HG03342 (cell line): Measurements from ENCODE around the gene TCEAL8.
"Not testable (repeated sequence)": the region's sequence is repeated elsewhere in the genome, so short reads cannot be mapped to it uniquely, and the experiment has no call there.

Experiments
- ATAC-seq: cut with Tn5 transposase; IDR thresholded peaks from one replicate; pipeline ENCODE4 v1.9.1; 2021; ENCODE audit warnings: mild to moderate bottlenecking, moderate library complexity; ENCODE audit not compliant: unreplicated experiment

Gene TCEAL8

DNA sequence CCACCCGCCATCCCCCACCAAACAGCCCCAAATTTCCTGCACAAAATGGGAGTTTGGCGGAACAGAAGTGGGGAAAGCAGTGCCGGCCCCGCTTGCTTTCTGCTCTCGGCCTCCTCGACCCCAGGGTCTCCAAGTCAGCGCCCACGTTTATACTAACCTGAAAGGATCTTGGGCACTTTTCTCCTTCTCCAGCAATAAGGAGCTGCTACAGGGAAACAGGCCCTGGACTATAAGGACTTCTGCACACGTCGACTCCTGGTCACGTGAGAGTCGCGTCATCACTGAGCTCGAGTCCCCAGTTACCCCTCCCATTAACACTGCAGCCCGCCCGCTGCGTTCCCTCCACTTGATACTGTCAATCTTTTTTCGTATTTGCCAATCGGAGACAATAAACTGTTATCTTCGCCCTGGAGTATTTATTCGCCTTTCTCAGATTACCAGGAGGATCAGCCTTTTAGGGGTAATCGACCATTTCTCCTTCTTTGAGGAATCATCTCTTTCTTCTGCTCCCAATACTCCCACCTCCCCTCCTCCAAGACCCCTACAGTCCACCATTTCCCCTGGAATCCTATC lies at the start of gene TCEAL8:
Gene TCEAL8 (minus strand): TSS at position 235 of the 573 bp plus-strand sequence. CDS start 1,176 bp downstream, outside the sequence.
- peak; percentile 97 for ATAC-seq

DNA sequence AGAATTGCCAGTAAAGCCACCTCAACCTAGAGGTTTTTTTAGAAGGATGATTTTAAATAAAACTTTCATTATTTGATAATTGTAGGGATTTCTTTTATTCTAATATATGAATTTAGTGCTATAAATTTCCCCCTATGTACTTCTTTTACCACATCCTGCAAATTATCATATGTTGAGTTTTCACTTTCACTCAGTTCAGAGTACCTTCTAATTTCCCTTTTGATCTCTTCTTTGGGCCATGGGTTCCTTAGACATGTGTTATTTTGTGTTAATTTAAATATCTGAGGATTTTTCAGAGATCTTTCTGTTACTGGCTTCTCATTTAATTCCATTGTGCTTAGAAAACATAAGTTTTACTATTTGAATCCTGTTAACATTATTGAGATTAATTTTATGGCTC lies 49.8 kb upstream of the TCEAL8 start:
- ATAC-seq = no peak

- no peak for ATAC-seq
Measured at GRCh38 chrX:103293118-103293517, 38.2 kb upstream of the TCEAL8 start.

DNA sequence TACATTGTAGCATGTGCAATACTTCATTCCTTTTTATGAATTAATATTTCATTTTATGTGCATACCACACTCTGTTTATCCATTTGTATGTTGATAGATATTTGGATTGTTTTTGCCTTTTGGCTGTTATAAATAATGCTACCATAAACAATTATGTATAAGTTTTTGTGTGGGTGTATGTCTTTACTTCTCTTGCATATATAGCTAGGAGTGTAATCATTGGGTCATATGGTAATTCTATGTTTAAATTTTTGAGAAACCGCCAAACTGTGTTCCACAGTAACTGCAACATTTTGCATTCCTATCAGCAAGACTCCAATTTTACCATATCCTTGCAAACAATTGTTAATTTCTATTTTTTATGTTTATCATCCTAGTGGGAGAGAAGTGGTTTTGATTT lies 24.7 kb upstream of the TCEAL8 start:
- no peak for ATAC-seq

- no peak for ATAC-seq
Measured at GRCh38 chrX:103276581-103277002, 21.6 kb upstream of the TCEAL8 start, which contains the start of gene TCEAL5. Gene TCEAL5 (minus strand): TSS chrX:103276750. CDS start chrX:103274563, 2,187 bp downstream.

- no peak for ATAC-seq
Measured at GRCh38 chrX:103275947-103276567, 21.1 kb upstream of the TCEAL8 start.

- no peak for ATAC-seq
Measured at GRCh38 chrX:103274284-103274683, 19.3 kb upstream of the TCEAL8 start.

- no peak for ATAC-seq
Measured at GRCh38 chrX:103258275-103258674, 3.3 kb upstream of the TCEAL8 start.

DNA sequence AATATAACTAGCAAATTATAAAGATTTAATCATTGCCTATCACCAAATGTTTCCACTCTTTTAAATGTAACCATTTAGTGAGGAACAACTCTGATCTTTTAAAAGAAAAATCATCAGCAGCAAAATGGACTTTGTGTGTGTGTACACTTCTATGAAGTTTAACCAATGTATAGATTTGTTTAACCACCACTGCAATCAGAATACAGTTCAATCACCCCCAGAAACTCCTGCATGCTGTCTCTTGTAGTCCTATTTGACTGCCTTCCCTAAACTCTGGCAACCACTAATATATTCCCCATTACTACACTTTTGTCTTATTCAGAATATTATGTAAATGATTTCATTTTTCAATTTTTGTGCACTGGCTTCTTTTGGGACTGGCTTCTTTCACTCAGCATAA lies 1.7 kb upstream of the TCEAL8 start:
- no peak for ATAC-seq

GRCh38 chrX:103254171-103254824 lies 657 bp downstream of the TCEAL8 start:
- ATAC-seq = peak; percentile 52

- no peak for ATAC-seq
Measured at GRCh38 chrX:103253608-103254007, 1.3 kb downstream of the TCEAL8 start.

GRCh38 chrX:103250977-103251376 lies 4.0 kb downstream of the TCEAL8 start:
- ATAC-seq = no peak

DNA sequence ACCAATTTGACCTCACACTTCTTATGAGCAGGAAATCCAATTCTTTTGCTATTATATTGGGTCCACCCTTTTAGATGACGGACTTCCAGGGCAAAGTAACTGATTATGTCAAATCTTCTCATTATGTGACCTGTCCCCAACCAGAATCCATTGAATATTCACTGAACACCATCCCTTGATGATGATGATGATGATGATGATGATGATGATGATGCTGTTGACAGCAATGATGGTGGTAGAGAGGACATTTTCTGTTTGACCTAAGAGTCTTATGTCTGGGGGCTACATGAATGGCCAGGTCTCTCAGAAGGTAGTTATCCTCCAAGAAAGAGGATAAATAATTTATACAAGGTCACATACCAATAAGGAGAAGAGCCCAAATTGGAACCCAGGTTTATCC lies 5.2 kb downstream of the TCEAL8 start:
- ATAC-seq = no peak

DNA sequence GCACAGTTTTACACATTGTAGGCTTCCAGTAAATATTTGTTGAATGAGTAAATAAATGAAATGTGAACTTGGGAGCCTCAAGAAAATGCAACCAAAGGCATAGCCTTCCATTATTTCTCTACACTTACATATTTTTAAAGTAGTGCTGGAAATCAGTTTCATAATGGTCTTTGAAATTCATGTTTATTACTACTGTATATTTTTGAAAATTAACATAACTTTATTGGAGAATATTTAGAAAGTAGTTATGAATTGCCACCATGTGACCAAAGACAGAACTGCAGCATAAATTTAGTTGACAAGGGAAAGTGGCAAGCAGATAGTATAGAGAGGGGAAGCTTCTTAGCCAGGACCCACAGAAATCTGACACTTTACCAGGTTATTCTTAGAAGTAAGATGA lies 6.4 kb downstream of the TCEAL8 start:
- no peak for ATAC-seq

- ATAC-seq = no peak
Measured at GRCh38 chrX:103240155-103240554, 14.8 kb downstream of the TCEAL8 start.

GRCh38 chrX:103236296-103236695 lies 18.7 kb downstream of the TCEAL8 start:
- ATAC-seq = no peak

DNA sequence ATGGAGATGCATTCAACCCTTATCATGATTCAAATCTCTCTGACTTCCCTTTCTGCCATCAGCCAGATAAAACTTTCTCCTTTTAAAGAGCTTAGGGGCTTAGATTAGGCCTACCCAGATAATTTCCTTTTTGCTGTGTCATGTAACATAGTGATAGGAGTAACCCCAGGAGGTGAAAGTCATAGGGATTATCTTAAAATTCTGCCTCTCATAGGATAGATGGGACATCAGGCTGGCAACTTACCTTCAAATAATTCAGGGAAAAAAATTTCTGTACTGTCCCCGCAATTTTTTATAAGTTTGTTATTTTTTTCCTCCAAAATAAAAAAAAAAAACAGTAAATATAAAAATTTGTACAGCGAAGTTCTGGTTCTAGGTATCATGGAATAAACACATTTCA lies 19.3 kb downstream of the TCEAL8 start:
- not testable (repeated sequence) for ATAC-seq

DNA sequence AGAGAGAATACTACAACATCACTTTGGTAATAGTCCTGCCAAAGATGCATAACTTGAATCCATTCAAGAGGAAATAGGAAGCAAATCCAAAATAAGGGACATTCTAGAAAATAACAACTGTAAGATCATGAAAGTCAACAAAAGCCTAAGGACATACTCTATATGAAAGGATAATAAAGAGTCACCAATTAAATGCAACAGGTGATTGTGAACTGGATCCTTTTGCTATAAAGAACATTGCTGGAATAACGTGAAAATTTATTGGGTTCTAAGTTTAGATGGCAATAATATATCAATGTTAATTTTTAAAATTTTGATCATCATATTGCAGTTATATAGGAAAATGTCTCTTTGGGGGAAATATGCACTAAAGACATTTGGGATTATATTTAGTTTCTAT lies 20.1 kb downstream of the TCEAL8 start:
- ATAC-seq = no peak

DNA sequence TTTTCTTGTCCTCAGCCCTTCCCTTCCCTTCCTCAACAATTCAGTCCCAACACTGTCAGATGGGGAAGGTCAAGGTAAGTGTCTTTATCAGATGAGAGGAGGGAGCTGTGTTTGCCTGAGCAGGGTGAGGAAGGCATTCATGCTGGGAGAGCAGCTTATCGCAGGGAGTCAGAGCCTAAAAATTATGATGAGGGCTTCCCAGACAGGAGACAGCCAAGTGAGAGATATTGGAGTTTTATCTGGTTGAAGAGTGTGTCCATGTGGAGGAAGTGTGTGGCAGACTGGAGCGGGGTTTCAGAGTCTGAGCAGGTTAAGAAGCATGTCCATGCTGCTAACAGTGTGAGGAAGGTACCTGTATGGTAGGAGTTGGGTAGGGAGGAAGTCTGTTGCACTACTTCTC lies 21.7 kb downstream of the TCEAL8 start:
- no peak for ATAC-seq

DNA sequence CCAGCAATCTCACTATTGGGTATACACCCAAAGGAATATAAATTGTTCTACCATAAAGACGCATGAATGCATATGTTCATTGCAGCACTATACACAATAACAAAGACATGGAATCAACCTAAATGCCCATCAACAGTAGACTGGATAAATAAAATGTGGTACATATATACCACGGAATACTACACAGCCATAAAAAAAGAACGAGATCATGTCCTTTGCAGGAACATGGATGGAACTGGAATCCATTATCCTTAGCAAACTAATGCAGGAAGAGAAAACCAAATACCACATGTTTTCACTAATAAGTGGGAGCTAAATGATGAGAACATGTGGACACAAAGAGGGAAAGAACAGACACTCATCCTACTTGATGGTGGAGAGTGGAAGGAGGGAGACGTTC lies 29.0 kb downstream of the TCEAL8 start:
- not testable (repeated sequence) for ATAC-seq

- no peak for ATAC-seq
Measured at GRCh38 chrX:103220511-103221323, 34.2 kb downstream of the TCEAL8 start.
